ENCODE measurements around the gene TBC1D14.

- no peak for TF ChIP-seq CTCF (IDR thresholded peaks at IDR 0.05)
- no peak for TF ChIP-seq POLR2AphosphoS5 (IDR thresholded peaks at IDR 0.05)
- TF ChIP-seq POLR2A (IDR thresholded peaks at IDR 0.05): no peak
Observed at GRCh38 chr4:6951880-6952381, 42.3 kb downstream of the TBC1D14 start.

Data from sigmoid colon (tissue), 4 donors.